GM11168 (cell line): Measurements from ENCODE around the gene C15orf40.
"Not testable (repeated sequence)": the region's sequence is repeated elsewhere in the genome, so short reads cannot be mapped to it uniquely, and the experiment has no call there.

ENCODE experiments used
- in situ Hi-C: fragments of 300-500 bp; cut with MboI; formaldehyde crosslinking; loops from one replicate; pipeline ENCODE4 v1.12.0; 2022; ENCODE audit warnings: low sequenced_read_pairs; ENCODE audit not compliant: unreplicated experiment

C15orf40 gene

GRCh38 chr15:83011271-83012075 is at the start of gene C15orf40:
C15orf40 (minus strand) TSS chr15:83011639; CDS start chr15:83011607, 32 bp downstream.
- in situ Hi-C loops: loop anchor here (25.0 kb wide), 1 partner anchor 201 kb away; the partner anchor contains the start of gene HDGFL3

GRCh38 chr15:83057696-83058376 is 46.4 kb upstream of the C15orf40 start:
- in situ Hi-C loops: no loop called here

GRCh38 chr15:83057002-83057401 is 45.6 kb upstream of the C15orf40 start:
- in situ Hi-C loops: no loop called here

- in situ Hi-C loops: no loop called here
Measured at GRCh38 chr15:83053151-83053550, 41.7 kb upstream of the C15orf40 start.

GRCh38 chr15:83046558-83047127 is 35.2 kb upstream of the C15orf40 start:
- in situ Hi-C loops: no loop called here

- in situ Hi-C loops: no loop called here
Measured at GRCh38 chr15:83044156-83044555, 32.7 kb upstream of the C15orf40 start.

- in situ Hi-C loops: no loop called here
Measured at GRCh38 chr15:83039206-83039605, 27.8 kb upstream of the C15orf40 start.

- in situ Hi-C loops: no loop called here
Measured at GRCh38 chr15:83036253-83036652, 24.8 kb upstream of the C15orf40 start.

- in situ Hi-C loops: not testable (repeated sequence)
Measured at GRCh38 chr15:83031234-83031633, 19.8 kb upstream of the C15orf40 start.

GRCh38 chr15:83030021-83030420 is 18.6 kb upstream of the C15orf40 start:
- in situ Hi-C loops: no loop called here

- in situ Hi-C loops: loop anchor here (25.0 kb wide), 1 partner anchor 194 kb away; the partner anchor contains the start of gene HDGFL3
Measured at GRCh38 chr15:83018436-83018835, 7.0 kb upstream of the C15orf40 start.

GRCh38 chr15:83016906-83017305 is 5.5 kb upstream of the C15orf40 start:
- in situ Hi-C loops: loop anchor here (25.0 kb wide), 1 partner anchor 195 kb away; the partner anchor contains the start of gene HDGFL3

GRCh38 chr15:83015361-83015760 is 3.9 kb upstream of the C15orf40 start:
- in situ Hi-C loops: loop anchor here (25.0 kb wide), 1 partner anchor 197 kb away; the partner anchor contains the start of gene HDGFL3

- in situ Hi-C loops: loop anchor here (25.0 kb wide), 1 partner anchor 198 kb away; the partner anchor contains the start of gene HDGFL3
Measured at GRCh38 chr15:83014205-83014653, 2.8 kb upstream of the C15orf40 start.

- in situ Hi-C loops: loop anchor here (25.0 kb wide), 1 partner anchor 200 kb away; the partner anchor contains the start of gene HDGFL3
Measured at GRCh38 chr15:83012636-83013035, 1.2 kb upstream of the C15orf40 start.

GRCh38 chr15:83012076-83012426 is 612 bp upstream of the C15orf40 start:
- in situ Hi-C loops: loop anchor here (25.0 kb wide), 1 partner anchor 200 kb away; the partner anchor contains the start of gene HDGFL3

GRCh38 chr15:83010709-83011270 is 649 bp downstream of the C15orf40 start:
- in situ Hi-C loops: loop anchor here (25.0 kb wide), 1 partner anchor 202 kb away; the partner anchor contains the start of gene HDGFL3

- in situ Hi-C loops: loop anchor here (10.0 to 25.0 kb wide), 2 partner anchors 146 to 212 kb away; partner anchors contain the start of gene HDGFL3
Measured at GRCh38 chr15:83000672-83001031, 10.8 kb downstream of the C15orf40 start.

GRCh38 chr15:82999905-83000671 is 11.4 kb downstream of the C15orf40 start:
- in situ Hi-C loops: loop anchor here (10.0 to 25.0 kb wide), 2 partner anchors 145 to 212 kb away; partner anchors contain the start of gene HDGFL3
